Suppressor macrophage (primary cell): ENCODE data around the gene COA8.

Experiments
- DNase-seq, 4 experiments: peaks; one replicate each; pipeline ENCODE4 v3.0.0-alpha.2; 2020 to 2022

Gene COA8

DNA sequence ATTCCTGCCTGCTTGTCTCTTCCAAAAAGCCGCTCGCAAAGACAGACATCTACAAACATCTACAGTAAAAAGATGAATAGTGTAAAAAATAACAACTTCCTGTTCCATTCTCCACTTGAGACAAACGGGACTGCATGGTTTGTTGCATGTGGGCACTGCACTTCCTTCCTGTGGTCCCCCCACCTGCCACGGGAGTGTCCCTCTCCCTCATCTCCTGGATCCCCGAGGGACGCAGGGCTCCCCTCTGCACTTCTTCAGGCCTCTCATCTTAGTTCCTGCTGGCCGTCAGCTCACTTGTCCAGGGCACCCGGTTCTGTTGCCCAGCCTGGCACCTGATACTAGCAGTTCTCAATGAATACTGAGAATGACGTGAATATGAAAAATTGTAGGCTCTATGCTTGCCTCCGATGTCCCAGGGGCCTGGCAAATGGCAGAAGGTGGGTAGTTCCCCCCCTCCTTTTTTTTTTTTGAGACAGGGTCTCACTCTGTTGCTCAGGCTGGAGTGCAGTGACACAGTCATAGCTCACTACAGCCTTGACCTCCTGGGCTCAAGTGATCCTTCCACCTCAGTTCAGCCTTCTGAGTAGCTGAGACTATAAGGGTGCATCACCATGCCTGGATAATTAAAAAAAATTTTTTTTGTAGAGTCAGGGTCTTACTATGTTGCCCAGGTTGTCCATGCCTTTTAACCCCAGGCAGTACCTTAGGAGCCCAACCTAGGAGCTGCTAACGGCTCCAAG is 62.8 kb downstream of the COA8 start:
- DNase-seq = peak in 2 of 4 experiments; percentile 25 to 26

DNA sequence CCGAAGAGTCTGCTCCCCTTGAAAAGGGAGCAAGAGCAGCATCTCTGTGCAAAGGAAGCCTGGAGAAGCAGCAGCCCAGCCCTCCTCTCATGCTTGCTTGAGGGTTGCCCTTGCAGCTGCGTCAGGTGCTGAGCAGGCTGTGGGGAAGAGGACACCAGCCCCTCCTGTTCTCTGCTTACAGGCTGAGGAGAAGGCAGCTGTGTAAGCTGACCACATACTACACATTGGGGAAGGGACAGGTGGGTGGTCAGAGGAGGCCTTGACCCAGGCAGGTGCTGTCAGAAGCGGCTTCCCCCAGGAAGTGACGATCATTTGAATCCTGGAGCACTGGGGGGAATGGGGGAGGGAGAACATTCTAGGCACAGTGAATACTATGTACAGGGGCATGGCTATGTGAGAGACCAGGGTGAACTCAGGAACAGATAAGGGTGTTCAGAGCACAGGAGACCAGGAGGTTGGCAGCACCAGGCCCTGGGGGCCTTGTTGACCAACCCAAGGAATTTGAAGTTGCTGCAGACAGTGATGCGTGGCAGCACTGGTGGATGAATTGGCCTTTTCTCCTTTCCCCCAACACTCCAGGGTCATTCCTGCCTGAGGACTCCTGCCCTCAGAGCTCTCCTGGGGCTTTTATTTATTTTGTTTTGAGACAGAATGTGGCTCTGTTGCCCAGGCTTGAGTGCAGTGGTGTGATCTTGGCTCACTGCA is 63.5 kb downstream of the COA8 start:
- DNase-seq = no peak

DNA sequence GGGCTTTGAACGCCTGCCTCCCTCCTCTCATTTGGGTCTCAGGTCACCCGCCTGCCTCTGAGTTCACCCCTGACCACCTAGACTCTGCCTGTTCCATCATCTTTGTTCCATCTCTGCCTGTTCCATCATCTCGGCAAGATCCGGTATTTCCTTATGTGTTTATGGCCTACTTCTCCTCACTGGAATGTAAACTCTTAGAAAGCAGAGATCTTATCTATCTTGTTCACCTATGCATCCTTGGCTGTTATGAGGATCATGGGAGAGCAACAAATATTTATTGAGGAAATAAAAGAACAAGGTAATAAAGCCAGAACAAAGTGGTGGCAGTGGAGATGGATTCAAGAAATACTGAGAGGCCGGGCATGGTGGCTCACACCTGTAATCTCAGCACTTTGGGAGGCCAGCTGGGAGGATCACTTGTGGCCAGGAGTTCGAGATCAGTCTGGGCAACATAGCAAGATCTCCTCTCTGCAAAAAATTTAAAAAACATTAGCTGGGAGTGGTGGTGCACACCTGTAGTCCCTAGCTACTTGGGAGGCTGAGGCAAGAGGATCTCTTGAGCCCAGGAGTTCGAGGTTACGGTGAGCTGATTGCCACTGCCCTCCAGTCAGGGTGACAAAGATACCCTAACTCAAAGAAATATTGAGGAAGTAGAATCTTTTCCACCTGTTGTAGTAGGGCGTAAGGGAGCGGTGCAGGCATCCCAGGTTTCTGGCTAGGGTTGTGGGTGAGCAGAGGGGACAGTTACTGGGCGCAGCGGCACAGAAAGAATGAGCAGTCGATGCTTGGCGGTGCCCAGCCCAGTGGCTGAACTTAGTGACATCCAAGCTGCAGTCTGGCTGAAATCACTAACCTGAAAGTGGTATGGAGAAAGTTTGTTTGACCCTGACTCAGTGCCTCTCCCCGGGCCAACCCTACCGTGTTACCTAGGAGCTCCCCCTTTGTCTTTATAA is 64.6 kb downstream of the COA8 start:
- no peak for DNase-seq

DNA sequence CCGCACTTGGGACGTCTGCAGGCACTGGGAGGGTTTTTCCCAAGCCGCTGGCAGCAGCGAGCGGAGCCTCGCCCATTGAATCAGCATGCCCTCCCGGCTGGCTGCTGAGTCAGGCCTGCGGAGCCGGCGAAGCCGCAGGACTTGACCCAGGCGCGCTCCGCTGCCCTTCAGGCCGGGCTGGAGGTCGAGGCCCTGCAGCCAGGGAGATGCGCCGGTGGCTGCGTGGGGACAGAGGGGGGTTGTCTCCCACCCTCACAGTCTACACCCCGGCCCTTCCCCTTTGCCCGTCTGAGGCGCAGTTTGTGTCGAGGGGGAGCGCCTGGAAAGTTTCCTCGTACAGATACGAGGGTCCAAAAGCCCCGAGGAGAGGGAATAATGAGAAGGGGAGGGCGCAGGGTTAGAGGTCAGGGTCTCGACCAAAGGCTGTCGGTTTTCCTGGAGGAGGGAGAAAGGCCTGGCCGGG is 65.5 kb downstream of the COA8 start:
- peak; percentile 79 to 90 (median 88) for DNase-seq

DNA sequence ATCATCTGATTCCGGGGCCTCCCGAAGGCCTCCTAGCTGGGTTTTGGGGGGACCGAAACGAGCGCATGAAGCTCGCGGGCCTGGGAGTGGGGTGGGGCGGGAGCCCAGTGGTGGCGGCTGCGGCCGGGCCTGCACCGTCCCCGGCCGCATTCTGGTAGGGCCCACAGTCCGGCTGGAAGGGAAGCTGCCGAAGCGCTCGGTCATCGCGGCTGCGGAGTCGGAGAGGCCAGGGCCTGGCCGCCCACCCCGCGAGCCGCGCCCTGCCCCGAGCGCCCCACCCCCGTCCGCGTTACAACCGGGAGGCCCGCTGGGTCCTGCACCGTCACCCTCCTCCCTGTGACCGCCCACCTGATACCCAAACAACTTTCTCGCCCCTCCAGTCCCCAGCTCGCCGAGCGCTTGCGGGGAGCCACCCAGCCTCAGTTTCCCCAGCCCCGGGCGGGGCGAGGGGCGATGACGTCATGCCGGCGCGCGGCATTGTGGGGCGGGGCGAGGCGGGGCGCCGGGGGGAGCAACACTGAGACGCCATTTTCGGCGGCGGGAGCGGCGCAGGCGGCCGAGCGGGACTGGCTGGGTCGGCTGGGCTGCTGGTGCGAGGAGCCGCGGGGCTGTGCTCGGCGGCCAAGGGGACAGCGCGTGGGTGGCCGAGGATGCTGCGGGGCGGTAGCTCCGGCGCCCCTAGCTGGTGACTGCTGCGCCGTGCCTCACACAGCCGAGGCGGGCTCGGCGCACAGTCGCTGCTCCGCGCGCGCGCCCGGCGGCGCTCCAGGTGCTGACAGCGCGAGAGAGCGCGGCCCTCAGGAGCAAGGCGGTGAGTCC is 66.1 kb downstream of the COA8 start, which contains the start of gene KLC1:
TSS of gene KLC1 (plus strand) at position 528 of the 819 bp plus-strand sequence. CDS start 25,354 bp downstream, outside the sequence.
- DNase-seq = peak; percentile 81 to 94 (median 88)

DNA sequence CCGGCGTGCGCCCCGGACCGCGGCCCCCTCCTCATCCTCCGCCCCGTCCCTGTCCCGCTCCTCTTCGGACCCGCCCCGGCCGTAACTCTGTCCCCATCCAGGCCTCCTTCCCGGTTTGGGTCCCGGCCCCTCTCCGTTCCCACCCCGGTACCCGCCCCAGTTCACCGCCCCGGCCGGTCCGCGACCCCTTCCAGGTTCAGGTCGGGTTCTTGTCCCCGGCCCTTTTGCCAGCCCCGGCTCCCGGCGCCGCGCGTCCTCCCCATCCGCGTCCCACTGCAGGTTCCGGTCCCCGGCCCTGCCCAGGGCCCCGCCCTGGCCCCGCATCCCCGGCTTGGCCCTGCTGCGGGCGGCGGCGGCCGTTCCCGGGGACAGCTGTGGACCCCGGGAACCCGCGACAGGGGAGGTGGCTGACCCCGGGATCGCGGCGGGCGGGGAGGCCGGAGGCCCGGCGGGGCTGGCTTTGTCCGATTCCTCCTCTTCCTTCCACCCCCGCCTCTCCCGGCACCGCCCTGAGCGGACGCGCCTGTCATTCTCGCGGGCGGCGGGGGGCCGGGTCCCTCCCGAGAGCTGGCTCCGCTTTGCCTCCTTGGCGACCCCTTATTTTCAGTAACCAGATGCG is 66.9 kb downstream of the COA8 start:
- peak; percentile 41 to 80 (median 62) for DNase-seq

DNA sequence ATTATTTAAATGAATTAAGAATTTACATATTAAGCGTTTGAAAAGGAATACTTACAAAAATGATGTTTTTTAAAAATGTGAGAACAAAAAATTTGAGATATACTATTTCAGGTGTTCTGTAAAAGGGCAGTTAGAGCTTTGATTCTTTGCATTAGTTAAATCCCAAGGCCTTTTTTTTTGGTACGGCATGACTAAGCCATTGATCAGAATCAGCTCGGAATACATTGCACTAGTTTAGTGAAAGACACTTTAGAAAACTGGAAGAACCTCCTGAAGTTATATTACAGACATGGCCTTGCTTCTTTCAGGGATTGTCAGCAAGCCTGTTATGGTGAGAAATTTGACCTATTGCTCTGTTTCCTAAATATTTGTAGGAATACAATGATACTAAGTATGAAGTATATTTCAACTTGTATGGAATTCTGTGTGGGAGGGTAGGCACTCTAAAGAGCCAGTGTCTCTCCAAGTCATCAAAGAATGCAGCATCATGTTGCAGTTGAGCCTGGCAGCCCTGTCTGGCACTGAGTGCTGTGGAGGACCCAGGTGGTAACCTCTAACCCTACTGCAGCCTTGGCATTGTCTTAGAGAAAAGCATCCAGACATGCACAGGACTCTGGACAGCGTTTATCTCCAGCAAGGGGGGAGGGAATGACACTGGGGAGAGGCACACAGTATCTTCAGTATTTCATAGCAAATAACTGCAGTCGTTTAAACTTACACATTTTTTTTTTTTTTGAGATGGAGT is 67.8 kb downstream of the COA8 start:
- DNase-seq = no peak

DNA sequence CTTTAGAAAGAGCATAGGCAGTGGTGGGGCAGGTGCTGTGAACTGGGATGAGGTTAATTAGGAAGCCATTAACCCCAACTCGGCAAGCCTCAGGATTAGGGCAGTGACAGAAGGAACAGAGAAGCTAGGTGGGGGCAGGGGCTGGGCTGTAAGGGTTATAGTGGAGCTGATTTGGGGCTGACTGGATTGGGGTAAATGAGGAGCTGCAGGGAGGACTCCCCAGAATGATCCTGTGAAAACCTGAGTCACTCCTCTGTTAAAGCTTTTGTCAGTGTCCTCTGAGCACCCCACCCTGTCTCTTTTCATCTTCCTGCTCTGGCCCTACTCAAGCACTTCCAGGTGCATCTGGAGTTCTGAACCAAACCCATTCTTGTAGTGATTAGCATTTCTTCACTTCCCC is 70.6 kb downstream of the COA8 start:
- DNase-seq = no peak

DNA sequence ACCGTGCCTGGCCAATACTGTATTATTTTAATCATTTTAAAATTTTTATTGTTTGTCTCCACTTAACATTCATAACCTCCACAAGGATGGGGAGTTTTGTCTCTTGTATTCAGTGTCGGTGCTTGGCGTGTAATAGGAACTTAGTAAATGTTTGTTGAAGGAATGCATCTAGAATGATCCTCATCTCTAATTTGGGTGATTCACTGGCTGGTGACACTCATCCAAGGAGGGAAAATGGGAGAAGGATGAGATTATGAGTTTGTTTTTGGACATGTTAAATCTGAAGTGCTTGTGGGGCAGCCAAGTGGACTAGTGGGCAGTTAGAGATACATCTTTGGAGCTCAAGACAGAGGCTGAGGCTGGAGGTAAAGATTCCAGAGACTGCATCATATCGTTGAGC is 71.4 kb downstream of the COA8 start:
- DNase-seq = no peak

DNA sequence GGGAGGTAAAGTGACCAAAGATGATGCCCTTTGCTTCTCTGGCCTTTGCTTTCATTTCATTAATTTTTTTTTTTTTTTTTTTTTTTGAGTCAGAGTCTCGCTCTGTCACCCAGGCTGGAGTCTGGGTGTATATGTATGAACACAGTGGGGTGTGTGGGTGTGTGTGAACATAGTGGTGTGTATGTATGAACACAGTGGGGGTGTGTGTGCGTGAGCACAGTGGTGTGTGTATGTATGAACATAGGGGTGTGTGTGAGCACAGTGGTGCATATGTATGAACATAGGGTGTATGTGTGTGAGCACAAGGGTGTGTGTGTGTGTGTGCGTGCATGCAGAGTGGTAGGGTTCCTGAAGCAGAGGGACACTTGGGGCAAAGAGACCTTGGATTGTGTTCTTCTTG is 75.8 kb downstream of the COA8 start:
- no peak for DNase-seq
